Islet precursor cell (in vitro differentiated cells): Measurements from ENCODE around the gene IFT43.
"Not testable (repeated sequence)": the region's sequence is repeated elsewhere in the genome, so short reads cannot be mapped to it uniquely, and the experiment has no call there.

ENCODE experiments used
- DNase-seq: peaks from one replicate; pipeline ENCODE4 v3.0.0-alpha.2; 2018

Gene IFT43

DNA sequence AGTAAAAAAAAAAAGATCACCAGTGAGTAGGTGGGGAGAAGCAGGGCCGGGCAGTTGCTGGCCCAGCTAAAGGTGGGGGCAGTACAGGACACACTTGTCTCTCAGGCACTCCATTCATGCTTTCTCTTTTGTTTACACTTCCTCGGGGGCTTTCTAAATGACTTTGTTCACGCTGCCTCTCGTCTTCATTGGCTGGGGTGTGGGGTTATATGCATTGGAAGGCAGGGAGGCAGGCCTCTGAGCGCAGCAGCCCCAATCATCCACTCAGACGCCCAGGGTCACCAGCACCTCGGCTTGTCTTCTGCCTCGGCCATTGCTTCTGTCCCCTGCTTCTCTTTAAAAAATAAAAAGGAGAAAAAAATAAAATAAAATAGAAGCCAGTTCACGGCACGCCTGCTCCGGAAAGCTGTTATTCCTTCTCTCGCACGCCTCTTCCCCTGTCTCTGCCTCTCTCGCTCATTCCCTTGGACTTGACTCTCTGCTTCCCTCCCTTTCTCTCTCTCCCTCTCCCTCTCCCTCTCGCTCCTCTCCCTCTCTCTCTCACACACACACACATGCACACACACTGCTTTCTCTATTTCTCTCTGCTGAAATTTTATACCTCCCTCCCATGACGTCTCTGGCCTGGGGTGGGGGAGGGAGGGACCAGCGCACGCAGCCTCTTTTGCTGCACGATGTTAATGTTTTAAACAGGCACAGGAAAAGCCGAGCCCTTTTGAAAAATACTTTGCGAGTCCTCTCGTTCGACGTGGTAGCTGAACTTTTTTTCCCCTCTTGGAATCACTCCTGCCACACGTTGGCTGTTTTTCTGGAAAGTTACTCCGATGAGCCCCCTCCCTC is 3.9 kb upstream of the IFT43 start, which contains the start of gene TGFB3:
TGFB3 (minus strand) TSS at position 570 of the 840 bp plus-strand sequence. CDS start 1,102 bp downstream, outside the sequence.
- DNase-seq: peak; percentile 73

DNA sequence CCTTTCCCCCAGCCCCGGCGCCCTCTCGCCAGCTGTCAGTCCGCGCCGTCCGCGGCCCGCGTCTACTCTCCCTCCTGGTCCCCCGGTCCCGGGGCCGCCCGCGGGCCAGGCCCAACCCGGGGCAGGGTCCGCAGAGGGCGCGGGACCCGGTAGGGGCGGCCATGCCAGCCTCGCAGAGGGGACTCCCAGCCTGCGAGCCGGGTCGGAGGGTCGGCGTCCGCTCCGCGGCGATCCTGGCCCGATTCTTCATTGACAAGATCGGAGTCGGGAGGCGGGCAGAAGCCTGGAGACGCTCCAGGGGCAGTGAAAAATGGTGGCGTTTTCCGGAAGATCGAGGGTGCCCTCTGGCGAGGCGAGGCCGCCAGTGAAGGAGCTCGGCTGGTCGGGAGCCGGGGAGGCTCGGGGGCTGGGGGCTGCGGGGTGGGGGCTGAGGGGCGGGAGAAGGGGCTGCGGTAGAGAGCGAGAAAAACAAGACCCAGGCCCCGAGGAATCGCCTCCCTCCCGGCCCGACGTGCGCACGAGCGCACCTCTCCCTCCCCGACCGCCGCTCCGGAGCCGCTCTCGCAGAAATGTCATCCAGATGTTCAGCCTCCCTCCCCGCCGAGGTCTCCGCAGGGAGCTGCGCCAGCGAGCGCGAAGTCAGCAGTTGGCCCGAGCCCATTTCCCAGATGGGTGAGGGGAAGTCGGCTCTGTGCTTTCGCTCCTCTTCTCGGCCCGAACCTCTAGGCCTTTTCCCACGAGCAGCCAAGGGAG is 3.1 kb upstream of the IFT43 start:
- DNase-seq: peak; percentile 93

DNA sequence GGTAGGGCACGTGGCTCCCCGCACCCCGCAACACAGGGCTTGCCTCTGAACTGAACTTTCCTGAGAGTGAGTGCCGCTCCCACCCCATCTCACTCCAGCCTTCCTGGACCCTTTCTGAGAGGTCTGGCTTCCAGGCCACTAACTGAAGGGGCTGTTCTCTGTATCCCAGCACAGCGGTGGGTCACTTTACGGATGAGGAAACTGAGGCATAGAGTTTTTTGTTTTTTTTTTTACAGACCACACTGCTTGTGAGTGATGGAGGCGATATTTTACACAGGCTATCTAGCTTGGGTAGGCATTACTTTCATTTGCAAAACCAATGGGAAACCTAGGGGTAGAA is 2.6 kb upstream of the IFT43 start:
- DNase-seq: no peak

DNA sequence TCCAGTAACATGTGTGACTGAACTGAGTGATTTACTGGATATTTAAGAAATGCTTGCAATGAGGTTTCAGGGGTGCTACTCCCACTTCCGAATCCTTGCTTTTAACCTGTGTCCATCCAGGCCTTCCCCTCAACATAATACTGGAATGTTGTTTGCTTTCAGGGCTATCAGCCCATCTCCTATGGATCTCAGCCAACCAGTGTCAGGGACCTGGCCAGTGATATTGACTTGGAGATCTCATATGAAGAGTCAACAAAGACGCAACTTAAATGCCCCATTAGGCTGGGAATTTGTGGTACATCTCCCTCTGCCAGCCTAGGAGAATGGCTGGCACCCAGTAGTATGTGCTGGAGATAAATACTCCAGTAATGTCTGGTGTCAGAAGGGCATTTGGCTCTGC is 889 bp upstream of the IFT43 start:
- no peak for DNase-seq

DNA sequence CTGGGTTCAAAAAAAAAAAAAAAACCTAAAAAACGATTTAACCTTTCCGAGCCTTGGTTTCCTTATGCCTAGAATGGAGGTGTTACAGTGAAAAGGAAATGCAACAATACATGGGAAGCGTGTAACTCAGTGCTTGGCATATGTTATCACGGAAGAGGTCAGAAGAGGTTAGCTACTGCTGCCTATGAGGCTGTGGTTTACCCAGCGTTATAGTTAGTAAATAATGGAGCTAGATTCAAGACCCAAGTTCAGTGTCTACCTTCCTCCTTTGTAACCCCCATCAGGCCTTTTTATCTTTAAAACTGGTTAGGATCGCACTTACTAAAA is 839 bp downstream of the IFT43 start:
- DNase-seq: no peak

DNA sequence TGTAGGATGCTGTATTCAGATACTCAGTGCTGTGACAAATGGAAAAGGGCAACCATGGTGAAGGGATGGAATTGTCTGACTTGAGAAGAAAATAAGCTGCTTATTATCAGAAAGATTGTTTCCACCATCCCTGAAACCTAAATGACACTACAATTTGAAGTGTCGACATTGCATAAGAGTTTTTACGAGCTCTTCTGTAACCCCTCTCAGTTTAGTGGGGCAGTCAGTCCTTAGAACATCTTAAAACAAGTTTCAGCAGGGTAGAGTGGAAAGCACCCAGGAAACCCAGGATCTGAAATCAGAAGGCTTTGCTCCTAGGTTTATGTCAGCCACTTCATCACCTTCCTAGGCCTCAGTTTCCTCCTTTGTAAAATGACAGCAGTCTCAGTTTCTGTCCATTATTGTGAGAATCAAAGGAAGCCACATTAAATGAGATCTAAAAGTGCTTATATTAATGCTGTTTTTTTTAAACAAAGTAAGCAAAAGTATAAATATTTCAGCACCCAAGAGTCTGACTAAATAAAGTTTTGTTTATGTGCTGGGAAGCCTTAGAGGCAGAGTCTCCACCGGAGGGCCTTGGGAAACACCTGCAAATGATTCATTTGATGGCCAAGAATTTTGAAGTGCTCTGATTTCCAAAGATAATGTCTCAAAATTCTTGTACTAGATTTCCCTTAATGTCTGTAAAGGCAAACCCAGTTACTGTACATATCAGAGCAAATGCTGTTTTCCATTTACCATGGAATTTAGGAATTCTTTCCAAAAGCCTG is 1.8 kb downstream of the IFT43 start:
- no peak for DNase-seq

DNA sequence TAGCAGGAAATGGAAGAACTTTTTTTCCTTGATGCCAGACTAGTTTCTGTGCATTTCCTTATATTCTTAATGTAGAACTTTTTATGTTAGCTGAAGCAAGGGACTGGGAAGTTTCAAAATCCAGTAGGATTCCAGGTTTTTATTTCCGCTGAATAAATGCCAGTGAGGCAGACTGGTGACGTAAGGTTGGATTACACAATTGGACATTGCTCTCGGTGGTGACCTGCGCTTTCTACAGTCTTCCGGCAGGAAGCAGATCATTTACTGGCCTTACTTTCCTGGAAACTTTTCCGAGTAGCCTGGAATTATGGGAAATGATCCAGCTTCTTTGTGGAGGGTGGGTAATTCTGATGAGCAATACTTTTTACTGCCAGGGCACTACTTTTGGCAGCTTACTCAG is 3.6 kb downstream of the IFT43 start:
- DNase-seq: no peak

DNA sequence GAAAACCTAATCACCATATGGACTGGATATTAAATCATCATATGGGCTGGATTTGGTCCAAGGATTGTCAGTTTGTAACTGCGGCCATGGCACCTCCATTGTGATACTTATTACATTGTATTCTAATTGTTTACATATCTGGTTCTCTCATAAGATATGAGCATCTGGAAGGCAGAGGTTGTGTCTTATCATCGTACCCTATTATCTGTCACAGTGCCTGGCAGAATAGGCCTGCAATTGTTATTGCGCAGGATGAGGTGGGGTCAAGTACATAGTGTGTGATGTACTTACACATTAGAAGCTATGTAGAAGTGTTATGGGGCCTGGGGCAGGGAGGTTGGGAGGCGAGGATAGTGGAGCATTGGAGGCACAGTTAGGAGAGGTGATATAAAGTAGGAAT is 4.7 kb downstream of the IFT43 start:
- DNase-seq: no peak

DNA sequence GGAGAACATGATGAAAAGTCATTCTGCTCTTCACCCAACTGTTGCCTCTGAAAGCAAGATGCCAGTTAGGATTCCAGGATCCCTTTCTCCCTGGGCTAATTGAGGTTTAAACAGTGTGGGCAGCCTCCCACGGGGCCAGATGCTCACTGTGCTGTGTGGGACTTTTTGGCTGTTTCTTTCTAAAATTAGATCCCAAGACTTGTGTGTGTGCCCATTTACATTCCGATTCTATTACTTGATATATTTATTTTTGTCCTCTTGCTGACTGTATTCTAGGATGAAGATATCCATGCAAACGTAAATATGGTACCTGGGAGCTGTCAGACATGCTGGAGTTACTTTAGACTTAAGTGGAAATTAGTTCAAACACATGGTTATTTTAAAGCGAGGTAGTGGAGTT is 6.2 kb downstream of the IFT43 start:
- DNase-seq: no peak

DNA sequence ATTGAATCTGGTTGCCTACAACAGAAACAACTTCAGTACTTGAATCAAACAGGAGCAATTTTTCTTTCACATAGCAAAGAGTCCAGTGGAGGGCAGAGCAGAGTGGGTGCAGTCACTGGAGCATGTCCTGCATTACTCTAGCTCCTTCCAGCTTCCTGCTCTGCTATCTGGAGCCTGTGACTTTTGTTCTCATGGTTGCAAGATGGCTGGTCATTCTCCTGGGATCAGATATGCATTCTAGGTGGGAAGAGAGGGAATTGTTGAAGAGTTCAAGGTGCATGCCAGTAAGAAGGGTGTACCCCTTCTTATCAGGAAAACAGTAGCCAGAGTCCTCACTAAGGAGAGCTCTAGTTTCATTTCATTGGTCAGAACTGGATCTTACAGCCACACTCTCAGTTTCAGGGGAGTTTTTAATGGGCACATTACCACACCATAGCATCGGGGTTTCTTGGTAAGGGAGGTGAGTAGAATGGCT is 8.0 kb downstream of the IFT43 start:
- no peak for DNase-seq

DNA sequence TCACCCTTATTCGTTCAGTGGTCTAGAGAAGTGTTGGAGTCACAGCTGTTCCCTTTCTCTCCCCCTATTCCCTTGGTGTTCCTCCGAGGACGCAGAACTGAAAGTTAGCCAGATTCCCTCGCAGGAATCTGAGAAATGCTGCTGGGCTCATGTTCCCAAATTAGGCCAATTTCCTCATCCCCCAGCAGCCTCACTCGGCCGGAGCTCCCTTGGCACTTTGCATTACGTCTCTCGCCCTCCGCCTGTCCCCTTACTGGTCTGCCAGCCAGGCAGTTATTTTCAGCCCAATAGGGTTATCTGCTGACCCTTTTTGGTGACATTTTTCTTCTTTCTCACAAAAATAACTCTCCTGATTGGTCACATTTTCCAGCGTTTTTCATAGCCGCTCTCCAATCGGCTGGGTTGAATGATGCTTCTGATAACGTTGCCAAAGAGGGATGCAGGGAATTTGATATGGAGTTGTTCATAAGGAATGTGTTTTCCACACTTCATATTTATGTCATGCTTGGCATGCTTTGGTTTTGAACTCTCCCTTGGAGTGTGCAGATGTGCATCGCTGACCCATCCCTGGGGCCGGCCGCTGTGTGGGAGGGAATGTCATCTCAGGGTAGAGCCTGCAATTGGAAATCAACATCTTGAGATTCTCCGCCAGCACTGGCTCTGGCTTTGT is 9.9 kb downstream of the IFT43 start:
- peak; percentile 47 for DNase-seq

DNA sequence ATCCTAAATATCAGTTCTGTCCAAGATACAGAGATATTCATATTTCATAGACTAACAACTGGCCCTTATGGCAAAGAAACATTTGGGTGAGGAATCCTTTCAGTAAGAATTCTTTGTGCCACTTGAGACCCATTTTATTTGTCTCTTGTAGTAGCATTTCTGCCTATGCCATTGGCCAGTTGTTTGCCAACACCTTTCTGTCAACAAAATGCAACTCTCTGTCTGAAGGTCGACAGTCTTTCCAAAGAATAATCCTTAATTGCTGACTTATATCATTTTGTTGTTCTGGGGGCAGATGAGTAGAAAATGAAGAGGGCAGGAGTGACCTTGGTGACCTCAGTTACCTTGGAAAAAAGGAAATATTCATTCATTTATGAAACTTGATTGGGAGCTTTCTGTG is 10.9 kb downstream of the IFT43 start:
- no peak for DNase-seq

DNA sequence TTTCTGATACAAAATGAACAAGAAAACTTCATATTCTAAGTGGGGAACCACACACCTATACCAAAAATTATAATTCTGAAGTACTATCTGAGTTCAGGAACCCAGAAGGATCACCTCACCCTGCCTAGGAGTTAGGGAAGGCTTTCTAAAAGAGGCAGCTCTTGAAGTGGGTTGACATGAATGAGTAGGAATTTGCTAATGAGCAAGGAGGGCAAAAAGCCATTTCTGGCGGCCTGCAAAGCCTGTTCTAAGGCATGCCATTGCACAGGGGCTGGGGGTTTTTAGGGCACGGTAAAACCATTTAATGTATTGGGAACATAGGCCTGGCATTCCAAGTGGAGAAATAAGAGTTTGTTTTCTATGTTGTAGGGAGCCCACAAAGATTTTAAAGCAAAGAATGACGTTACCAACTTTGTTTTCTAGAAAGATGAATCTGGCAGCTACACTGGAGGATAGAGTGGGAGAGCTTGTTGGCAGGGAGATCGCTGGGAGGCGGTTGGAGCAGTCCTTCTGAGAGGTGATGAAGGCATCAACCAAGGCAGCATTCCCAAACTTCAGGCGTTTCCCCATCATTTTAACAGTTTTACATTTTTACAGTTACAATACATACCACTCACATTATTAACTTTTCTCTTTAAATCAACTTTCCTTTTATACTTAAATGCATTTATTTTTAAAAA is 14.1 kb downstream of the IFT43 start:
- DNase-seq: peak; percentile 53

DNA sequence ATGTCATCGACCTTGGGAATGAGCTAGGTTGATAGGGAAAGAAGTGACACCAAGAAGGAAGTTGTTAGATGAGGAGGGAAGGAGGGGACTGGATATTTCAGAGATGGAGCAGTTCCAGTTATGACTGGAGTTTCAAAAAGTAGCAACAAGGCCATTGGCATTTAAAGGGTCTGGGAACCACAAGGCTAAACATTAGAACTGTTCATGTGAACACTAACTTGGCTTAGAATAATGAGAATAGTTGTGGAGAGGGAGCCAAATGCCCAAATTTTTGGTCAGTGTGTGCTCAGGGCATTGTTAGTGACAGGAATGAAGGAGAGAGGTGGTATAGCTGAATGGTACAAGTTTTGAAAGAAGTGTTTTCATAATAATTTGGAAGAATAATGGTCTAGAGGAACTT is 16.8 kb downstream of the IFT43 start:
- DNase-seq: no peak

DNA sequence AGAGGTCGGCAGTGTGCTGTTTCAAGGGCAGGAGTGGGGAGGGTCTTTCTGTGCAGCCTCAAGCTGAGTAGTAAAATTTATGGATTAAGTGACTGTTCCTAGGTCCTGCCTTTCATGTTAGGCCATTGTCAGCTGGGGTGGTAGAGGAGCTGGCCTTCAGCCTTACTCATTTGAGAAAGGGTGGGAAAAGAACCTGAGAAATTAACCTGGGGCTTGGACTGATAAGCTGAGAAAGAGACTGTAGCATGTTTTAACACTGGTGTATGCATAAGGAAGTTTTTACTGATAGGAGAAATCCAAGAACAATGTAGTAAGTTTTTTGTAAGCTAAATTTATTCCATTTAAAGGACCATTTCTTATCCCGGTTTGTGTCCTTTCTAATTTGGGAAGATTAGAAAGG is 20.7 kb downstream of the IFT43 start:
- no peak for DNase-seq

DNA sequence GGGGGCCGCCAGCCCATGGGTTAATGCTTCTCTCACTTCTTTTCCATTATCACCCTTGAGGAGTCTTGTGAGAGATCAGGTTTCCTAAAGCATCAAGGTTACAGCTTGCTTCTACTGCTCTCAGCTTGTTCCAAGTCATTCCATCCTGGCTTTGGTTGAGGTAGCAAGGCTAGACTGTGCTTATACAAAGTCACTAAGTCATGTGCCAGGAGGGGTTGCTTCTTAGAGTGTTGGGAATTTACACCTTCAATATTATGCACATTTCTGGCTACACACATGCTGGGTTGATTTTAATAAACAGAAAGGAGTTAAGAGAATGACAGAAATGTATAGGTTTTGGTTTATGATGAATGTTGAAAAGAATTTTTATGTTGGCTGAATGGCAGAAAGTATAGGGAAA is 21.8 kb downstream of the IFT43 start:
- no peak for DNase-seq

DNA sequence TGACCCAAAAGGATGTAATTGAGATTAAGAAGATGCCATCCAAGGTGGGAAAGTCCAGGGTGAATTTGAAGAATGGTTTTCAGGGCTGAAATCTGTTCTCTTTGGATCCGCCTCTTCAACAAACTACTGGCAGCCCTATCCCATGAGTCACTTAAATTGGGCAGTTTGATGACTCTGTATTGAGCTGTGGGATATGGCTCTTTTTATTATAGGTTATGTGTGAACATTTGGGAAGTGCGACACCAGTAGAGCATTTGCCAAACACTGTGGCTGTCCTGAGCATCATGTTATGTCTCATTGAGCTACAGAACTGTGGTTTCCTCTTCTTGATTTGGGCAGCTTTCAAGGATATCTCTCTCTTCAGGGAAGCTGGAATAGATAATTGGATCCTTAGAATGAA is 22.3 kb downstream of the IFT43 start:
- DNase-seq: no peak

DNA sequence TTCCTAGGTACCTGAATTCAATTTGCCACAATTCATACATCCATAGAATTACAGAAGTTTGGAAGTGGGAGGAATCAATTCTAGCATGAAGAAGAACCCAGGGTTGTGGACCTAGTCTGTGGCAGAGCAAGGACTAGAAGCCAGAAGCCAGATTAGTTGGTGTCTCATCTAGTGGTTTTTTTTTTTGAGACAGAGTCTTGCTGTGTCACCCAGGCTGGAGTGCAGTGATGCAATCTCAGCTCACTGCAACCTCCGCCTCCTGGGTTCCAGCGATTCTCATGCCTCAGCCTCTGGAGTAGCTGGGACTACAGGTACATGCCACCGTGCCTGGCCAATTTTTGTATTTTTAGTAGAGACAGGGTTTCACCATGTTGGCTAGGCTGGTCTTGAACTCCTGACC is 24.1 kb downstream of the IFT43 start:
- DNase-seq: not testable (repeated sequence)

DNA sequence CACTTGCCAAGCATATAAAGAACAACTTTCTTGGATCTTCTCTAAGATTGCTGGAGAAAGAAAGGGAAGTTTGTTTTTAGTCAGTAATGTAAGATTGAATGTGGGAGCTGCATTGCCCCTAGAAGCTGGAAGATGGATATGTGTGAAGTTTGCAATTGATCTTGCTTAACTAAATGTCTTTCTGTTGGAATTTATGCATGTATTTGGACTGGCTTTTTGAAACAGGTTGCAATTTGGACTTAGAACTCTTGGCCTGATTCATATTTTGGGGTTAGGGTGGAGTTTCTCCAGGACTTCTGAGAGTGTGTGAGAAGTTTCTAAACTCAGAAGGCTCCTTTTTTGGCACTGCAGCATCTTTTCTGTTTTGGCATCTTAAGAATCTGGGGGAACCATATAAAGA is 26.4 kb downstream of the IFT43 start:
- DNase-seq: no peak

DNA sequence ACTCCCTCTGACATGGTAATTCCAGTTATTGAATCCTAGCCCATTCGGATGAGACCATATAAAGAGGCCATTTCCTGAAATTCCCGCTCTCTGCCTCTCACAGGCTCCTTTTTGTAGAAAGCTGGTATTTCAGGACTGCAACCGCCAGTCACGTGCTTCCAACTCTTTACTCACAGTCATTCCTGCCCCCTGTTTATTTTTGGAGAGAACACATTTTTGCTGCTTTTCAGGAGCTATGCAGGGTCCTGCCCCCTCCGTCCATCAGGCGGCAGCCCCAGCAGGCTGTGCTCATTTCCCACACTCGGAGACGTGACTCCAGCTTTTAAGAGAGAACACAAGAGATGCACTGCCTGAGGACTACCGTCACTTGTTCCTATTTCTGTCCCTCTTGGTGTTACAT is 26.8 kb downstream of the IFT43 start:
- DNase-seq: no peak

DNA sequence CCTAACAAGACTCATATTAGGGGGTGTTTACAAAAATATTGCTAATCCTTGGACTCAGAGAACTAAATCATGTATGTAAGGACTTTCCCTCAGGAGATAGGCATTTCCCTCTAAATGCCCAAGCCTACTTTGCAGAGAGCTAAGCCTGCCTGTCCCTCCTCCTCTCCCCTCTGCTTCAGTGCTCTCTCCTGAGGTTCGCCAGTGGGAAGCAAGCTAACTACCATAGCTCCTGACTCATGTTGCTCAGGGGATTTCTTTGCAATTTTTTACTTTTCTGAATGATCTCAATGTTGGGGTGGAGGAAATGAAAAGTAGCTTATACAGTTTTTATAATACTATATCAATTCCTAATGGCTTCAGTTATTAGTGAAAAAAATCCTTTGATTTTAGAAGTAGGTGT is 29.6 kb downstream of the IFT43 start:
- no peak for DNase-seq

DNA sequence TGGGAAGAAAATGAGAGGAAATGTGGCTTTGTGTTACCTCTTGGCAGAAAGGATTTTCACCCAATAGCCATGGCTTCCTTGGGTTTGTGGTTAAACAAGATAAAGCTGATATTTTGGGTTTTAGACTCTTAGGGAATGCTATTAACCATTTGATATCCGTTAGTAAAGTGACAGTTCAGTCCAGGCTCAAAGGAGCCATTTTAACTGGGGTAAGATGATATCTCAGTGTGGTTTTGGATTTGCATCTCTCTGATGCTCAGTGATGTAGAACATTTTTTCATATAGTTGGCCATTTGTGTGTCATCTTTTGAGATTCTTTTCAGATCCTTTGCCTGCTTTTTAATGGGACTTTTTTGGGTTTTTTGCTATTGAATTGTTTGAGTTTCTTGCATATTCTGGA is 30.1 kb downstream of the IFT43 start:
- no peak for DNase-seq

DNA sequence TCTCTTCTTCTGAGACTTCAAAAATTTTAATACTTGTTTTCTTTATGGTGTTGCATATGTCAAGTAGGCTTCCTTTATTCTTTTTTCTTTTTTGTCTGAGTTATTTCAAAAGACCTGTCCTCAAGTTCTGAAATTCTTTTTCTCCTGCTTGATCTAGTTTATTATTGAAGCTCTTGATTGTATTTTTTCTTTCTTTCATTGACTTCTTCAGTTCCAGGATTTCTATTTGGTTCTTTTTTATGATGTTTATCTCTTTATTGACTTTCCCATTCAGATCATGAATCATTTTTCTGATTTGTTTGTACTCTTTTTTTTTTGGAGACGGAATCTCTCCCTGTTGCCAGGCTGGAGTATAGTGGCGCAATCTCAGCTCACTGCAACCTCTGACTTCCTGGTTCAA is 34.1 kb downstream of the IFT43 start:
- DNase-seq: no peak
